Measurements from ENCODE around the gene ATXN2. TPM values are rescaled to one million over a fixed set of nuclear protein-coding genes. Genes with fewer than 3 reads are reported as not detected.

ATXN2 gene
- total and polyA plus RNA-seq, 3 donors from 2014 or later: 61.4 to 165 (median 145) TPM

DNA sequence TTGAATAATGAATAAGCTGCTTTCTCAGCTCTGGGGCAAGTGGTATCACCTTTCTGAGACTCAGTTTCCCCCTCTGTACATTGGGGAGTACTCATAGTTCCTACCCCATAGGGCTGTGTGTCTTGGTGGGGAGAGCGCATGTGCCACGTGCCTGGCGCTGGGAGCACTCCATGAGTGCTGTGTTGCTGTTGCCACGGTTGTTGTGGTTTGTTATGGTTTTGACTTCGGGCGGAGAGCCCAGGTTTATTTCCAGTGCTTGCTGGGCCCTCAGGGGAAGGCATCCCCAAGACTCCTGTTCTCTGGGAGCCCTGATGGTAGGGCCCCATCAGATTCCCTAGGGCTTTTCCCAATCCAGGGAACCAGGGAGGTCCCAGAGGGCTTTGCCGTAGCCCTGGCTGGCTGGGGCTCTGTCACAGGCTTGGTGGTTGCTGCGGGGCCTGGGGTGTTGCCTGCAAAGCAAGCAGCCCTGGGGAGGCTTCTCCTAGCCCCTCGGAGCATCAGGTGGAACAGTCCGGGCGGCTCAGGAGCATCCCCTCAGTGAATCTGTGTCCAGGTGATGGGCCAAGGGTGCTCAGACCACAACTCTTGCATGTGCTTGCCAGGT is 174.8 kb downstream of the ATXN2 start:
- intact Hi-C loops (cut with DNase I; ENCODE audit: low total_unique reads): no loop called here
- no peaks in the 10 kb centered on the region for H3K9me3 ChIP-seq
- H3K36me3 ChIP-seq (ENCODE audit: low read depth, missing control alignments): no peaks in the 10 kb centered on the region
- DNase-seq: no peak
- H3K27me3 ChIP-seq: no peaks in the 10 kb centered on the region
- no peak overlapping the region for H3K4me3 ChIP-seq
- peaks cover 9% of the 10 kb centered on the region for H3K4me1 ChIP-seq
- no peak overlapping the region for H3K27ac ChIP-seq
- 89 to 97% methylated on average over 7 to 11 of the region's 11 CpGs for WGBS, 2 donors
- TF ChIP-seq POLR2A (IDR thresholded peaks at IDR 0.05): no peak
- TF ChIP-seq, protein P1, sequence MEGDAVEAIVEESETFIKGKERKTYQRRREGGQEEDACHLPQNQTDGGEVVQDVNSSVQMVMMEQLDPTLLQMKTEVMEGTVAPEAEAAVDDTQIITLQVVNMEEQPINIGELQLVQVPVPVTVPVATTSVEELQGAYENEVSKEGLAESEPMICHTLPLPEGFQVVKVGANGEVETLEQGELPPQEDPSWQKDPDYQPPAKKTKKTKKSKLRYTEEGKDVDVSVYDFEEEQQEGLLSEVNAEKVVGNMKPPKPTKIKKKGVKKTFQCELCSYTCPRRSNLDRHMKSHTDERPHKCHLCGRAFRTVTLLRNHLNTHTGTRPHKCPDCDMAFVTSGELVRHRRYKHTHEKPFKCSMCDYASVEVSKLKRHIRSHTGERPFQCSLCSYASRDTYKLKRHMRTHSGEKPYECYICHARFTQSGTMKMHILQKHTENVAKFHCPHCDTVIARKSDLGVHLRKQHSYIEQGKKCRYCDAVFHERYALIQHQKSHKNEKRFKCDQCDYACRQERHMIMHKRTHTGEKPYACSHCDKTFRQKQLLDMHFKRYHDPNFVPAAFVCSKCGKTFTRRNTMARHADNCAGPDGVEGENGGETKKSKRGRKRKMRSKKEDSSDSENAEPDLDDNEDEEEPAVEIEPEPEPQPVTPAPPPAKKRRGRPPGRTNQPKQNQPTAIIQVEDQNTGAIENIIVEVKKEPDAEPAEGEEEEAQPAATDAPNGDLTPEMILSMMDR (IDR thresholded peaks at IDR 0.05): no peak

DNA sequence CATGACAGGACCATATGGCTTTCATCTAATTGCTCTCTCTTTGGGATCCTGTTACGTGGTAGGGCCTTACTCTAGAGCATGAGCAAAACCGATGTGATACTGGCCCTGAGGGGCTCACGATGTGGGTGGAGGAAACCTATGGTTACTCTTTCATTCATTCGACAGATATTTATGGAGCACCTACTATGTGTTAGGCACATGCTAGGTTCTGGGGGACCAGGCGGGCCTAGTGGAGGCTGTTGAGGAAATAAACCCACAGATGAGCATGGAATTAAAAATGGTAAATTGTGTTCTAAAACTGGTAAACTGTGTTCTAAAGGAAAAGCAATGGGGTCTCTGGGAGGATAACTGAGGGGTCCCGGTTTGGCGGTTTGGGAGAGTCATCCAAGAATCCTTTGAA is 178.6 kb downstream of the ATXN2 start:
- Histone ChIP-seq H3K4me3 (no peak overlapping the region), H3K9me3 (no peaks in the 10 kb centered on the region), H3K4me1 (peaks cover 9% of the 10 kb centered on the region), H3K27me3 (no peaks in the 10 kb centered on the region), H3K27ac (no peak overlapping the region), H3K36me3 (ENCODE audit: low read depth, missing control alignments) (no peaks in the 10 kb centered on the region)
- no peak for DNase-seq
- TF ChIP-seq POLR2A (IDR thresholded peaks at IDR 0.05): no peak
- TF ChIP-seq, protein P1 (IDR thresholded peaks at IDR 0.05): no peak
- 91% methylated on average over 7 of the region's 7 CpGs for WGBS, 2 donors
- intact Hi-C loops (cut with DNase I; ENCODE audit: low total_unique reads): no loop called here

DNA sequence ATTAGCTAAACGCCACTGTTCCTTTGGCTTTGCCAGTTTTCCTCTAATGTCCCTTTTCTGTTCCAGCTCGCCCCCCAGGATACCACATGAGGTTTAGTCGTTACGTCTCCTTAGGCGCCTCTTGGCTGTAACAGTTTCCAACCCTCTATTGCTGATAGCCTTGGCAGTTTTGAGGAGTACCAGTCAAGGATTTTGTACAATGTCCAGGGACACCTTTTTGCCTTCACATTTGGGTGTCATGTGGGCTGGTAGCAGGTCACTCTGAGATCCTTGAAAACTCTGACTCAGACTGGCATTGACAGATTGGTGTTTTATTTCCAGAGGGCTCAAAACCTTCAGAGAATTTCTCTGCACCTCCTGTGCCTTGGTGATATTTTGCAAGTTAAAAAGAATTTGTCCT is 179.3 kb downstream of the ATXN2 start:
- DNase-seq: no peak
- Histone ChIP-seq H3K27me3 (no peaks in the 10 kb centered on the region), H3K9me3 (no peaks in the 10 kb centered on the region), H3K27ac (no peak overlapping the region), H3K36me3 (ENCODE audit: low read depth, missing control alignments) (no peaks in the 10 kb centered on the region), H3K4me1 (peaks cover 2% of the 10 kb centered on the region), H3K4me3 (no peak overlapping the region)
- WGBS, 2 donors: 72 to 79% methylated on average over 5 of the region's 5 CpGs
- intact Hi-C loops (cut with DNase I; ENCODE audit: low total_unique reads): no loop called here
- TF ChIP-seq, protein P1 (IDR thresholded peaks at IDR 0.05): no peak
- no peak for TF ChIP-seq POLR2A (IDR thresholded peaks at IDR 0.05)

DNA sequence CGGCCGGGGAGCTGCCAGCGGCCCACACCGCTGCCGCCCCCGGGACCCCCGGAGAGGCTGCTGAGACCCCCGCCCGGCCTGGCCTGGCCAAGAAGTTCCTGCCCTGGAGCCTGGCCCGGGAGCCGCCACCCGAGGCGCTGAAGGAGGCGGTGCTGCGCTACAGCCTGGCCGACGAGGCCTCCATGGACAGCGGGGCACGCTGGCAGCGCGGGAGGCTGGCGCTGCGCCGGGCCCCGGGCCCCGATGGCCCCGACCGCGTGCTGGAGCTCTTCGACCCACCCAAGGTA is 180.6 kb downstream of the ATXN2 start:
- DNase-seq: no peak
- intact Hi-C loops (cut with DNase I; ENCODE audit: low total_unique reads): no loop called here
- WGBS, 2 donors: 88% methylated on average over 13 of the region's 30 CpGs; no CpG with 5 or more reads in 1 of the 2 donors
- no peak for TF ChIP-seq POLR2A (IDR thresholded peaks at IDR 0.05)
- TF ChIP-seq, protein P1 (IDR thresholded peaks at IDR 0.05): no peak
- Histone ChIP-seq H3K27me3 (no peaks in the 10 kb centered on the region), H3K27ac (no peak overlapping the region), H3K36me3 (ENCODE audit: low read depth, missing control alignments) (no peaks in the 10 kb centered on the region), H3K9me3 (no peaks in the 10 kb centered on the region), H3K4me1 (peaks cover 4% of the 10 kb centered on the region), H3K4me3 (peak overlapping the region; percentile 24 to 43)
